ENCODE data around the gene C1QTNF5.

C1QTNF5 gene

DNA sequence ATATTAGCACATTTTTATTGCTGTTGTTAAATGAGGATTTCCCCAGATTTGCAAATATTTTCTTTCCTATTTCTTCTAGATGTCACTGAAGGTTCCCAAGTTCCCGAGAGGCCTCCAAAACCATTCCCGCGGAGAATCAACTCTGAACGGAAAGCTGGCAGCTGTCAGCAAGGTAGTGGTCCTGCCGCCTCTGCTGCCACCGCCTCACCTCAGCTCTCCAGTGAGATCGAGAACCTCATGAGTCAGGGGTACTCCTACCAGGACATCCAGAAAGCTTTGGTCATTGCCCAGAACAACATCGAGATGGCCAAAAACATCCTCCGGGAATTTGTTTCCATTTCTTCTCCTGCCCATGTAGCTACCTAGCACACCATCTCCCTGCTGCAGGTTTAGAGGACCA is 41.3 kb downstream of the C1QTNF5 start:
- no peak overlapping the region for H3K27ac ChIP-seq
- no peak for TF ChIP-seq ZFX (IDR thresholded peaks at IDR 0.05)
- TF ChIP-seq, protein P1, sequence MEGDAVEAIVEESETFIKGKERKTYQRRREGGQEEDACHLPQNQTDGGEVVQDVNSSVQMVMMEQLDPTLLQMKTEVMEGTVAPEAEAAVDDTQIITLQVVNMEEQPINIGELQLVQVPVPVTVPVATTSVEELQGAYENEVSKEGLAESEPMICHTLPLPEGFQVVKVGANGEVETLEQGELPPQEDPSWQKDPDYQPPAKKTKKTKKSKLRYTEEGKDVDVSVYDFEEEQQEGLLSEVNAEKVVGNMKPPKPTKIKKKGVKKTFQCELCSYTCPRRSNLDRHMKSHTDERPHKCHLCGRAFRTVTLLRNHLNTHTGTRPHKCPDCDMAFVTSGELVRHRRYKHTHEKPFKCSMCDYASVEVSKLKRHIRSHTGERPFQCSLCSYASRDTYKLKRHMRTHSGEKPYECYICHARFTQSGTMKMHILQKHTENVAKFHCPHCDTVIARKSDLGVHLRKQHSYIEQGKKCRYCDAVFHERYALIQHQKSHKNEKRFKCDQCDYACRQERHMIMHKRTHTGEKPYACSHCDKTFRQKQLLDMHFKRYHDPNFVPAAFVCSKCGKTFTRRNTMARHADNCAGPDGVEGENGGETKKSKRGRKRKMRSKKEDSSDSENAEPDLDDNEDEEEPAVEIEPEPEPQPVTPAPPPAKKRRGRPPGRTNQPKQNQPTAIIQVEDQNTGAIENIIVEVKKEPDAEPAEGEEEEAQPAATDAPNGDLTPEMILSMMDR (conservative IDR thresholded peaks at IDR 0.05), result no peak

DNA sequence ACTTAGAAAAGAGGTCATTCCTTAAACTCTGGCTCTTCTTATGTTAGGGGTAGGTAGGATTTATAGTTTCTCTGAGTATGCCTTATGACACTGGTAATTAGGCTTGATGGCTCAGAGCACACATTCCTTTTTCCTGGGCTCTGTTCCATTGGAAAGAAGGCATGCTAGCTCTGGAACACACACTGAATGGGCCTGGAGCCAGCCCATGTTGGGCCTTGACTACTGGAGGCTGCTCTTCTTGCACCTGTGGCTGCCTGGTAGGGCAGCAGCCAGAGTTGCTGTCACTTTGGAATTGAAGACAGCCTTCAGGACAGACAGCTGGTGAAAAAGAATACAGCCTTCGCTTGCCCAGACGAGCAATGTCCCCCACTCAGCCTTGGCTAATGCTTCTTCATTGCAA is 42.0 kb downstream of the C1QTNF5 start:
- no peak for TF ChIP-seq ZFX (IDR thresholded peaks at IDR 0.05)
- TF ChIP-seq, protein P1 (conservative IDR thresholded peaks at IDR 0.05), result no peak

DNA sequence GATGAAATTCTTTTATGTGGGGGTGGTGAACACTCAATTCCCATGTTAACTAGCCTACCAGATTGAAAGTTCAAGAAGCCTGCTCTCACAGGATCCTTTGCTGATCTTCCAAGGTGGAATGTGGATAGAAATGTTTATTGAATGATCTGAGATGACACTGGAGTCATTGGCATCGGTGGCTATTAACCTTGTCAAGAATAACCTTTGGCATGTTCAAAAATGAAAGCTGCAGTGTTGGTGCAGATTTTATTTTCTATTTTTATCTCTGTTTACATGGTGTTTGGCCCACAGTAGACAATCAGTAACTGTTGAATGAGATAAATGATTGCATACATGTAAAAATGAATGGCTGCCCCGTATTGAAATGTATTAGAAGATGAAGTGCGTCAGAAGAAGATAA is 42.7 kb downstream of the C1QTNF5 start:
- no peak overlapping the region for H3K27ac ChIP-seq
- TF ChIP-seq, protein P1 (conservative IDR thresholded peaks at IDR 0.05), result no peak
- TF ChIP-seq ZFX (IDR thresholded peaks at IDR 0.05), result no peak

More for the DNA sequence above, 42.0 kb downstream of the C1QTNF5 start:
- H3K27ac ChIP-seq, result no peak overlapping the region

DNA sequence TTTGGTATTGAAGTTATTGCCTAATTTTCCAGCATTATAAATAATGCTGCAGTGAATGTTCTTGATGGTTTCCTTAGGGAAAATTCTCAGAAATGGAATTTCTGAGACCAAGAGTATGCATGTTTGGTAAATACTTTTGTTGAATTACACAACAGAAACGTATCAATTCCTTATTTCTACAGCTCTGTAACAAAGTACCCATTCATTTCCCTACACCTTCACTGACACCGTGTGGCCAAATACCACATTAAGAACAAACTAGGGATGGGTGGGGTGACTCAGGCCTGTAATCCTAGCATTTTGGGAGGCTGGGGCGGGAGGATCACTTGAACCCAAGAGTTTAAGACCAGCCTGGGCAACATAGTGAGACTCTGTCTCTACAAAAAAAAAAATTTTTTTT is 45.5 kb downstream of the C1QTNF5 start:
- H3K27ac ChIP-seq, result no peak overlapping the region
- no peak for TF ChIP-seq ZFX (IDR thresholded peaks at IDR 0.05)
- TF ChIP-seq, protein P1 (conservative IDR thresholded peaks at IDR 0.05), result peak; percentile 16; the same call in 1 of the 2 replicates

DNA sequence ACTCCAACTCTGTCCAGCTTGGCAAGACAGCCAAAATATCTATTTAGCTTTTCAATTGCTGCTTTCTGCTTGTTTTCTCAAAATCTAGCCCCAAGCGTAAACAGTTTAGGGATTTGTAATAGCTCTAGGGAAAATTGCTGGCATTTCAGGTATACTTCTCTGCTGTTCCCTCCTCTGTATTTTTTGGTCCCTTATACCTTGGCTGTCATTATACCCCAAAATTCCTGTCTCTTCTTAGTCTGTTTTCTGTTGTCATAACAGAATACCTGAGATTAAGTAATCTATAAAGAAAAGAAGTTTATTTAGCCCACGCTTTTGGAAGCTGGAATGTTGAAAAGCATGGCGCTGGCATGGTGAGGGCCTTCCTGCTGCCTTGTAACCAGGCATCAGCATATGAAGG is 47.2 kb downstream of the C1QTNF5 start:
- TF ChIP-seq ZFX (IDR thresholded peaks at IDR 0.05), result no peak
- TF ChIP-seq, protein P1 (conservative IDR thresholded peaks at IDR 0.05), result no peak
- no peak overlapping the region for H3K27ac ChIP-seq

DNA sequence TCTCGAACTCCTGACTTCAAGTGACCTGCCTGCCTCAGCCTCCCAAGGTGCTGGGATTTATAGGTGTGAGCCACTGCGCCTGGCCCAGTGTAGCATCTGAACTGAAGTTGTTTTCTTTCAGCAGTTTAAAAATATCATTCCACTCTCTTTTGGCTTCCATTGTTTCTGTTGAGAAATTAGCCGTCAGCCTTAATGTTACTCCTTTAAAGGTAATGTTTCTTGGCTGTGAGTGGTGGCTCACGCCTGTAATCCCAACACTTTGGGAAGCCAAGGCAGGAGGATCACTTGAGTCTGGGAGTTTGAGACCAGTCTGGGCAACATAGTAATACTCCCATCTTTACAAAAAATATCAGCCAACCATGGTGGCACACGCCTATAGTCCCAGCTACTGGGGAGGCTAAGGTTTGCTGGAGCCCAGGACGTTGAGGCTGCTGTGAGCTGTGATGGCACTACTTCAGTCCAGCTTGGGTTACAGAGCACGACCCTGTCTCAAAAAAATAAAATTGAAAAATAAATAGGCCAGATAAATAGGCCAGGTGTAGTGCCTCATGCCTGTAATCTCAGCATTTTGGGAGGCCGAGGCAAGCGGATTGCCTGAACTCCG is 49.7 kb downstream of the C1QTNF5 start:
- H3K27ac ChIP-seq, result no peak overlapping the region

More for the DNA sequence above, 49.7 kb downstream of the C1QTNF5 start:
- TF ChIP-seq, protein P1 (conservative IDR thresholded peaks at IDR 0.05), result no peak
- TF ChIP-seq ZFX (IDR thresholded peaks at IDR 0.05), result no peak
